Activated naive CD8-positive, alpha-beta T cell (primary cell): Measurements from ENCODE around the gene PTPN14.
A peak's percentile ranks its signal among the peaks of the same experiment; 100 is the strongest.

Source experiments
- H3K27ac Mint-ChIP-seq: one replicate; pipeline ENCODE4 v1.8.0; 2021; ENCODE audit warnings: mixed read lengths
- H3K27me3 Mint-ChIP-seq: one replicate; pipeline ENCODE4 v1.8.0; 2021; ENCODE audit warnings: mixed read lengths
- H3K36me3 Mint-ChIP-seq: one replicate; pipeline ENCODE4 v1.8.0; 2021; ENCODE audit warnings: mixed read lengths
- H3K4me1 Mint-ChIP-seq: one replicate; pipeline ENCODE4 v1.8.0; 2021; ENCODE audit warnings: low read depth, mixed read lengths
- H3K4me3 Mint-ChIP-seq: one replicate; pipeline ENCODE4 v1.8.0; 2021; ENCODE audit warnings: mild to moderate bottlenecking, mixed read lengths
- H3K9me3 Mint-ChIP-seq: one replicate; pipeline ENCODE4 v1.8.0; 2021; ENCODE audit warnings: low read depth, mixed read lengths

The PTPN14 gene

DNA sequence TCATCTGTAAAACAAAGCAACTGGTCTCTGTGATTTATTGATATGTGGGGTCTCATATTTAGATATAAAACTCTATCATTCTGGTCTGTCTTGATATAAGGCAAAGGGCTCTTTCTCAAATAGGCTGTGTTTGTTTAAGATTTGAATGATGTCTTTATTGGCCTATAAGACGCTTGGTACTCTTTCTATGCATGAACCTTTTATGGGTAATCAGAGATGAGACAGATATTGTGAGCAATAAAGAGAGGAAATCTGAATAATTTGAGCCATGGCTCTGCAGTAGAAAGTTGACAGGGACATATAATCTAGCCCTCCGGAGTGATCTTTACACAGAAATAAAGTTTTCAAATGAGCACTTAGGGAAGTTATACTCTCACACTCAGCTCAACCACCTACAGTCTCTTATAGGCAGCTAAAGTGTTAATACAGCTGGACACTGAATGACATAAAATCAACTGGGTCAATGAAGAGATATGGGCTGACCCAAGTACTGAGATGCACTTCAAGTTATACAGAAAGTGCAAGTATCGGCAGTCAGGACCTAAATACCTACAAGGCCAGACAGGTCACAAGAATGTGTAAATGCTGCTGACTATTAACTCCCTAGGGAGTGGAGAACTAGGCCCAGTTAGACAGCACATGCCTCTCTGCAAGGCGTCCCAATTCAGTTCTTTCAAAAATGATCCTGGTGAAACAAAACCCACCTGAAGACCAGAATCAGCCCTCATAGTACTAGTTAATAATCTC is 111.0 kb downstream of the PTPN14 start:
- H3K4me1 Mint-ChIP-seq = peaks cover 30% of the 10 kb centered on the region

GRCh38 chr1:214439352-214440119 is 111.9 kb downstream of the PTPN14 start:
- H3K36me3 Mint-ChIP-seq = peaks cover 2% of the 10 kb centered on the region
- peak overlapping the region; percentile 88 for H3K27ac Mint-ChIP-seq
- H3K4me1 Mint-ChIP-seq = peaks cover 30% of the 10 kb centered on the region
- H3K9me3 Mint-ChIP-seq = no peaks in the 10 kb centered on the region
- H3K27me3 Mint-ChIP-seq = peaks cover 3% of the 10 kb centered on the region
- peak overlapping the region; percentile 38 for H3K4me3 Mint-ChIP-seq

More for the DNA sequence above, 111.0 kb downstream of the PTPN14 start:
- Mint-ChIP-seq H3K36me3 (peaks cover 2% of the 10 kb centered on the region), H3K27me3 (peaks cover 3% of the 10 kb centered on the region), H3K27ac (peak overlapping the region; percentile 88), H3K4me3 (no peak overlapping the region), H3K9me3 (no peaks in the 10 kb centered on the region)

DNA sequence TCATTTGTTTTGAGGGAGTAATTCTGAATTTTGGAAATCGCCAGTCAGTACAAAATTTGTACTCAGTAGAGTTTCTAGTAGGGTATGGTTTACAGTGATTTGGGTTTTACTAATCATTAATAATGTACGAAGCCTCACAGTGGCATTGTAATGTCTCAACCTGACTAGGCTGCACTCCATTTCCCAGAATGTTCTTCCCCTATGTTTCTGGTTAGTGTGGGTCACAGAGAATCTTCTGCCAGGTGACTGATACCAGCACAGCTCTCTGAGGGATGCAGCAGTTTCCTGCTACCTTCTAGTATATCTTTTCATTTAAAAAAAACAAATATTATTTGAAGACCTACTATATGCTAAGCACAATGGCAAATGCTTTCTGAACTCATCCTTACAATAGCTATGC is 112.9 kb downstream of the PTPN14 start:
- Mint-ChIP-seq H3K9me3 (no peaks in the 10 kb centered on the region), H3K4me1 (peaks cover 30% of the 10 kb centered on the region), H3K27me3 (peaks cover 5% of the 10 kb centered on the region), H3K27ac (peak overlapping the region; percentile 88), H3K36me3 (peaks cover 2% of the 10 kb centered on the region), H3K4me3 (no peak overlapping the region)

- Mint-ChIP-seq H3K27ac (no peak overlapping the region), H3K27me3 (peaks cover 5% of the 10 kb centered on the region), H3K4me3 (no peak overlapping the region), H3K4me1 (peaks cover 30% of the 10 kb centered on the region), H3K9me3 (no peaks in the 10 kb centered on the region), H3K36me3 (peaks cover 2% of the 10 kb centered on the region)
Observed at GRCh38 chr1:214438075-214438474, 113.3 kb downstream of the PTPN14 start.

DNA sequence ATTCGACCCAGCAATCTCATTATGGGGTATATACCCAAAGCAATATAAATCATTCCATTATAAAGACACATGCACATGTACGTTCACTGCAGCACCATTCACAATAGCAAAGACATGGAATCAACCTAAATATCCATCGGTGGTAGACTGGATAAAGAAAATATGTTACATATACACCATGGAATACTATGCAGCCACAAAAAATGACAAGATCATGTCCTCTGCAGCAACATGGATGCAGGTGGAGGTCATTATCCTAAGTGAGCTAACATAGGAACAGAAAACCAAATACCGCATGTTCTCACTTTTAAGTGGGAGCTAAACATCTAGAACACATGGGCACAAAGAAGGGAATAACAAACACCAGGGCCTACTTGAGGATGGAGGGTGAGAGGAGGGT is 115.5 kb downstream of the PTPN14 start:
- Mint-ChIP-seq H3K4me3 (no peak overlapping the region), H3K4me1 (peaks cover 22% of the 10 kb centered on the region), H3K36me3 (peaks cover 2% of the 10 kb centered on the region), H3K27me3 (peaks cover 5% of the 10 kb centered on the region), H3K9me3 (no peaks in the 10 kb centered on the region), H3K27ac (no peak overlapping the region)

- H3K27me3 Mint-ChIP-seq = peaks cover 2% of the 10 kb centered on the region
- peaks cover 19% of the 10 kb centered on the region for H3K4me1 Mint-ChIP-seq
- no peaks in the 10 kb centered on the region for H3K9me3 Mint-ChIP-seq
- no peak overlapping the region for H3K27ac Mint-ChIP-seq
- no peak overlapping the region for H3K4me3 Mint-ChIP-seq
- H3K36me3 Mint-ChIP-seq = no peaks in the 10 kb centered on the region
Observed at GRCh38 chr1:214432245-214432644, 119.2 kb downstream of the PTPN14 start.

- no peak overlapping the region for H3K4me3 Mint-ChIP-seq
- peaks cover 29% of the 10 kb centered on the region for H3K4me1 Mint-ChIP-seq
- peaks cover 2% of the 10 kb centered on the region for H3K27me3 Mint-ChIP-seq
- no peak overlapping the region for H3K27ac Mint-ChIP-seq
- H3K36me3 Mint-ChIP-seq = no peaks in the 10 kb centered on the region
- H3K9me3 Mint-ChIP-seq = no peaks in the 10 kb centered on the region
Observed at GRCh38 chr1:214429951-214430770, 121.2 kb downstream of the PTPN14 start.

- Mint-ChIP-seq H3K4me3 (peak overlapping the region; percentile 58), H3K36me3 (no peaks in the 10 kb centered on the region), H3K27ac (peak overlapping the region; percentile 86), H3K27me3 (no peaks in the 10 kb centered on the region), H3K9me3 (no peaks in the 10 kb centered on the region), H3K4me1 (peaks cover 29% of the 10 kb centered on the region)
Observed at GRCh38 chr1:214427871-214428277, 123.5 kb downstream of the PTPN14 start.

- Mint-ChIP-seq H3K9me3 (no peaks in the 10 kb centered on the region), H3K27me3 (no peaks in the 10 kb centered on the region), H3K4me3 (no peak overlapping the region), H3K4me1 (peaks cover 29% of the 10 kb centered on the region), H3K36me3 (no peaks in the 10 kb centered on the region), H3K27ac (peak overlapping the region; percentile 37)
Observed at GRCh38 chr1:214426426-214426812, 125.0 kb downstream of the PTPN14 start.

DNA sequence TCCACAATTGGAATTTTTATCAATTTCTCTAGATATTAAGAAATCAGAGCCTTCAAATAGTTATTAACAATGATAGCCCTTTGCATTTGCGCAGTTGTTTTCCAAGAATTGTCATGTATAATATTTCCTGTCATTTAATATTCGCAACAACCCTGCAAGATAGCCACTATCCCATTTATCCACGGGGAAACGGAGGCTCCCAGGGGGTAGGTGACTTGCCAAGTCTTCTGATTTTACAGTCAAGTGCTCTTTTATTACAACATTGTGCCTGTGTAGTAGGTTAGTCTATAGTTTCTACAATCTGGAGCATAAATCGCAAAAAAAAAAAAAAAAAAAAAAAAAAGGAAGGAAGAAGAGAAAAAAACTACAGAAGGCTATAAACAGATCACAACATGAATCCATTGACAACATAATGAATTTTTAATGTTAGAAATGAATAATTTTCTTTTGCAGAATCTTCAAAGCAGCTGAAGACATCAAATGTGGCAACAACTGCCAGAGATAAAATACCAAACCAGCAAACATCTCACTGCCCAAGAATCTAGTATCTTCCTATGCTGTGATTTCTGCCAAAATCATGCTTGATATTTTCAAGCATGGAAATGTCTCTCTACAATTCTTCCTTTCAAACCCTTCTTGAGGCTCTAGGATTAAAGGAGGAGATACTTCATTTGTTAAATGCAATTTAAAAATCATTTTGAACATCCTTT is 125.5 kb downstream of the PTPN14 start:
- Mint-ChIP-seq H3K36me3 (no peaks in the 10 kb centered on the region), H3K9me3 (no peaks in the 10 kb centered on the region), H3K4me3 (no peak overlapping the region), H3K27me3 (no peaks in the 10 kb centered on the region), H3K27ac (no peak overlapping the region), H3K4me1 (peaks cover 29% of the 10 kb centered on the region)

DNA sequence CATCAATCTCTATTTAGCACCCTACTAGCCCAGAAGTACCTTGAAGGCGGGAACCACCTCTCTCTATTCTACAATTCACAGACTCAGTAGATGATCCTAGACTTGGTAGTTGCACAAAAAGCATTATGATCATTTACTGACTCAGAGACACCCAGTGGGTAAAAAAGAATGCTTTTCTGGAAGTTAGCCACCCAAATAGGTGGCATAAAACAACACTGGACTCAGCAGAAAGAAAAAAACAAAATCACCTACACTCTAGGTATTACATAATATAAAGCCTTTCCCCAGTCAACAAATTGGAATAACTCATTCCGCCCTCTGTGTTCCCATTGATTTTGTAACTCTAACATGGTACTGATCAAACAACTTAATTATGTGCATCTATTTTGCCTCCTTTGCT is 126.3 kb downstream of the PTPN14 start:
- H3K36me3 Mint-ChIP-seq = no peaks in the 10 kb centered on the region
- H3K4me1 Mint-ChIP-seq = peaks cover 29% of the 10 kb centered on the region
- H3K9me3 Mint-ChIP-seq = no peaks in the 10 kb centered on the region
- H3K27ac Mint-ChIP-seq = no peak overlapping the region
- H3K27me3 Mint-ChIP-seq = no peaks in the 10 kb centered on the region
- H3K4me3 Mint-ChIP-seq = no peak overlapping the region

GRCh38 chr1:214423045-214423444 is 128.4 kb downstream of the PTPN14 start:
- no peak overlapping the region for H3K27ac Mint-ChIP-seq
- no peak overlapping the region for H3K4me3 Mint-ChIP-seq
- no peaks in the 10 kb centered on the region for H3K9me3 Mint-ChIP-seq
- no peaks in the 10 kb centered on the region for H3K27me3 Mint-ChIP-seq
- H3K4me1 Mint-ChIP-seq = peaks cover 19% of the 10 kb centered on the region
- H3K36me3 Mint-ChIP-seq = no peaks in the 10 kb centered on the region

DNA sequence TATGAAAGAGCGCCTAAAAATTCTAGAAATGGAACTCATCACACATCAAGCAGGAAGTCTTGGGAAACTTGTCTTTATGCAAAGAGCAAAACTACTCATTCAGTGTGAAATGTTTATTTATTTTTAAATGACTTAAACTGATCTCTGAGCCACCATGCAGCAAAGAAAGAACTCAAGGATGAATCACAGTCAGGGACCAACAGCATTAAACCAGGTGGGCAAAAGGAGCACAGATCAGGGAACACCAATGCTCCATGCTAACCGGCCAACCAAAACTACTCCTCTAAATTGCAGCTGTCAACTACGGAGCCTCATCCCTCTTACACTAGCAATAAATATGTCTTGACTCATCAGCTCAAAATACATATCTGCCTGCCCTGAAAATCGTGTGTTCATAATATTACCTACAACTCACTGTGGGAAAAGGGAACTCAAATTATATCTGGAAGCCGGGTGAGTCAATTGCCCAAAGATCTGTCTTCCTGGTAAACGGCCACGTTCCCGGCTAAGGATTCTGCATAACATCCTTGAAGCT is 129.2 kb downstream of the PTPN14 start:
- Mint-ChIP-seq H3K4me3 (no peak overlapping the region), H3K36me3 (no peaks in the 10 kb centered on the region), H3K27me3 (no peaks in the 10 kb centered on the region), H3K4me1 (peaks cover 12% of the 10 kb centered on the region), H3K9me3 (no peaks in the 10 kb centered on the region), H3K27ac (no peak overlapping the region)

DNA sequence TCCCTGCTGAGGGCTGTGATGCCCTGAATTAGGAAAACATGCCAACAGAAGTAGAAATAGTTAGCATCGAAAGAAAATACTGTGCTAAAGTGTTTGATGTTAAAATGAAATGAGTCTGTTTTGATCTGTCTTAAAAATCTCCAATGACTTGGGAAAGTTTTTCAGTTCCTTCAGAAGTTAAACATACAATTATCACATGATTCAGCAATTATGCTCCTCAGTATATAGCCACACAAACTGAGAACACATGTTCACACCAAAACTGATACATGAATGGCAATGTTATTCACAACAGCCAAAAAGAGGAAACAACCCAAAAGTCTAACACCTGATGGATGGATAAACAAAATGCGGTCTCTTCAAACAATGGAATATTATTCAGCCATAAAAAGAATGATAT is 130.6 kb downstream of the PTPN14 start:
- no peaks in the 10 kb centered on the region for H3K36me3 Mint-ChIP-seq
- peaks cover 4% of the 10 kb centered on the region for H3K4me1 Mint-ChIP-seq
- no peak overlapping the region for H3K4me3 Mint-ChIP-seq
- no peaks in the 10 kb centered on the region for H3K27me3 Mint-ChIP-seq
- no peak overlapping the region for H3K27ac Mint-ChIP-seq
- no peaks in the 10 kb centered on the region for H3K9me3 Mint-ChIP-seq
